ENCODE results near the gene PFDN6.
"Not testable (repeated sequence)": the region's sequence is repeated elsewhere in the genome, so short reads cannot be mapped to it uniquely, and the experiment has no call there.

PFDN6 gene

GRCh38 chr6:33273924-33274902, 15.2 kb upstream of the PFDN6 start:
- no peak for FAIRE-seq

DNA sequence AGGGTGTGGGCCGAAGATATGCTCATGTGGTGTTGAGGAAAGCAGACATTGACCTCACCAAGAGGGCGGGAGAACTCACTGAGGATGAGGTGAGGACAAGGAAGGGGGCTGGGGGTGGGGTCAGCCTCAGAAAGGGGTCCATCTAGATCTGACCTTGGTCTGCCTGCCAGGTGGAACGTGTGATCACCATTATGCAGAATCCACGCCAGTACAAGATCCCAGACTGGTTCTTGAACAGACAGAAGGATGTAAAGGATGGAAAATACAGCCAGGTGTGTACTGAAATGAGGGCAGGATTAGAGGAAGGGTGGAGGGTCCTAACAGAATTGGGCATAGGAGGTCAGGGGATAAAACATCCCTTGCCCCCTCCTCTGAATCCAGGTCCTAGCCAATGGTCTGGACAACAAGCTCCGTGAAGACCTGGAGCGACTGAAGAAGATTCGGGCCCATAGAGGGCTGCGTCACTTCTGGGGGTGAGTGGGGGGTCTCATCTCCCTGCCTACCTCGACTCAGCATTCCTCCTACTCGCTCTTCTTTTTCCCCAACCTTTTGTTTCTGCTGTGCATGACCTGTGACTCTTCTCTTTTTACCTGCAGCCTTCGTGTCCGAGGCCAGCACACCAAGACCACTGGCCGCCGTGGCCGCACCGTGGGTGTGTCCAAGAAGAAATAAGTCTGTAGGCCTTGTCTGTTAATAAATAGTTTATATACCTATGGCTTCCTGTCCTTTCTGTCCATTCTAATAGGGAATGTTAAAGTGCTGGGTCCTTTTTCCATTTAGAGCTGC, 13.4 kb upstream of the PFDN6 start:
- FAIRE-seq, result not testable (repeated sequence)

GRCh38 chr6:33276581-33276863, 12.9 kb upstream of the PFDN6 start:
- no peak for FAIRE-seq

DNA sequence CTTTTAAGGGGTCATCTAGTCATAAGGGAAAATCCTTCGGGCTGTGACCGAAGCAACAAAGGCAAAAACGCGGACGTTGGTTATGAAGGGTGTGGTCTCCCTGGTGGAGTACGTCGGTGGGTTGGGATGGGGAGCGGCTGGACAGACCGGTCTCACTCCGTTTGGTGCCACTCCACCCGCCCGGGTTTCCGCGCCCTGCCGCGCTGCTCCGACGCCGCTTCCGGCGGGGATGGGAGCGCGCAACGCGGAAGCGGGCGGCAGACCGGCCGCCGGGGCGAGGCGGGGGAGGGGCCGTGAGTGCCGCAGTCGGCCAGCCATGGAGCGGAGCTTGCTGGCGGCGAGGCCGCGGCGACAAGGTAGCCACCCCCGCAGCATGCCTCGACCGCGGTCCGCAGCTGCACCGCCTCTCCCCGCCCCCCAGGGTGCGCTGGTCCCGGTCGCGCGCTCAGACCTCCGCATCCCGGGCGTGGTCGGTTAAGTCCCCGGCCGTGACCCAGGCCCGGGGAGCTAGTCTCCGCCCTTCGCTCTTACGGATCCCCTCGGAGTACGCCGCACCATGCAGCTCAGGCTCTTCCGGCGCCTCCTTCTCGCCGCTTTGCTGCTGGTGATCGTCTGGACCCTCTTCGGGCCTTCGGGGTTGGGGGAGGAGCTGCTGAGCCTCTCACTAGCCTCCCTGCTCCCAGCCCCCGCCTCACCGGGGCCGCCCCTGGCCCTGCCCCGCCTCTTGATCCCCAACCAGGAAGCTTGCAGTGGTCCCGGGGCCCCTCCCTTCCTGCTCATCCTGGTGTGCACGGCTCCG, 12.3 kb upstream of the PFDN6 start, which contains the start of gene B3GALT4:
B3GALT4 (plus strand) TSS at position 260 of the 799 bp plus-strand sequence; CDS start at position 557, 297 bp downstream.
- no peak for FAIRE-seq

GRCh38 chr6:33277663-33278391, 11.6 kb upstream of the PFDN6 start:
- FAIRE-seq, result no peak

GRCh38 chr6:33278392-33278741, 11.0 kb upstream of the PFDN6 start:
- FAIRE-seq, result no peak

- no peak for FAIRE-seq
Observed at GRCh38 chr6:33278810-33279209, 10.6 kb upstream of the PFDN6 start.

- FAIRE-seq, result no peak
Observed at GRCh38 chr6:33279257-33279695, 10.1 kb upstream of the PFDN6 start.

DNA sequence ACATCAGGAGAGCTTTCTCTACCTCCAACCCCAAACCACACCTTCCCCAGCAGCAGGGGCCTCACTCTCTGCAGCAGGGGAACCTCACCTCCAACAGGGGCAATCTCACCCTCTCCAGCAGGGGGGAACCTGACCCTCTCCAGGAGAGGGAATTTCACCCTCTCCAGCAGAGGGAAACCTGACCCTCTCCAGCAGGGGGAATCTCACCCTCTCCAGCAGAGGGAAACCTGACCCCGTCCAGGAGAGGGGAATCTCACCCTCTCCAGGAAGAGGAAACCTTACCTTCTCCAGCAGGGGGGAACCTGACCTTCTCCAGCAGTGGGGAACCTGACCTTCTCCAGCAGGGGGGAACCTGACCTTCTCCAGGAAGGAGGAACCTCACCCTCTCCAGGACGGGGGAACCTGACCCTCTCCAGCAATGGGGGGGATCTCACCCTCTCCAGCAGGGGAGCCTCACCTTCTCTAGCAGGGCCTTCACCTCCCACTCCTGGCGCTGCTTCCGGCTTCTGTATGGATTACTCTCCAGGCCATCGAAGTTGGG, 9.4 kb upstream of the PFDN6 start:
- no peak for FAIRE-seq

DNA sequence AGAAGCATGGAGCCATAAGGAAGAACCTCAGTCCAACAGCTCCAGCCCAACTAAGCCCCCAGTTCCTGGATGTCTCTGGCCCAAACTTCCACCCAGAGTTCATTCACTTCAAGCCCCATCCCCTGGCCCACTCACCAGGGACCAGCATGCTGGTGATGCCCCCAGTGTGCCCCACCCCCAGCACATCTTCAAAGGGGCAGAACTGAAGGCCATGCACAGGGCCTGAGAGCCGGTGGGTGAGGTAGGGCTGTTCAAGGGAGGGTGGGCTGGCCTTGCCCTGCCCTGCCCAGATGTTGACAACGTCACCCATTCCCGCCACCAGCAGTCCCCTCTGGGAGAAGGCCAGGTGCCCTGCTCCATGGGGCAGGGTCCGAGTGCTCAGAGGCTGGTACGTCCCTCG, 8.9 kb upstream of the PFDN6 start:
- no peak for FAIRE-seq

DNA sequence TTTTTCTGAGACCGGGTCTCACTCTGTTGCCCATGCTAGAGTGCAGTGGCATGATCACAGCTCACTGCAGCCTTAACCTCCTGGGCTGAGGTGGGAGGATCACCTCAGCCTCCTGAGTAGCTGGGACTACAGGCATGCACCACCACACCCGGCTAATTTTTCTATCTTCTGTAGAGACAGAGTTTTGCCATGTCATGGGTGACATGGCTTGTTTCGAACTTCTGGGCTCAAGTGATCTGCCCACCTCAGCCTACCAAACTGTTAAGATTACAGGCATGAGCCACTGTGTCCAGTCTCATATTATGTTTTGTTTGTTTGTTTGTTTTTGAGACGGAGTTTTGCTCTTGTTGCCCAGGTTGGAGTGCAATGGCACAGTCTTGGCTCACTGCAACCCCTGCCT, 4.2 kb upstream of the PFDN6 start:
- FAIRE-seq, result not testable (repeated sequence)

- FAIRE-seq, result no peak
Observed at GRCh38 chr6:33286946-33287914, 2.2 kb upstream of the PFDN6 start.

DNA sequence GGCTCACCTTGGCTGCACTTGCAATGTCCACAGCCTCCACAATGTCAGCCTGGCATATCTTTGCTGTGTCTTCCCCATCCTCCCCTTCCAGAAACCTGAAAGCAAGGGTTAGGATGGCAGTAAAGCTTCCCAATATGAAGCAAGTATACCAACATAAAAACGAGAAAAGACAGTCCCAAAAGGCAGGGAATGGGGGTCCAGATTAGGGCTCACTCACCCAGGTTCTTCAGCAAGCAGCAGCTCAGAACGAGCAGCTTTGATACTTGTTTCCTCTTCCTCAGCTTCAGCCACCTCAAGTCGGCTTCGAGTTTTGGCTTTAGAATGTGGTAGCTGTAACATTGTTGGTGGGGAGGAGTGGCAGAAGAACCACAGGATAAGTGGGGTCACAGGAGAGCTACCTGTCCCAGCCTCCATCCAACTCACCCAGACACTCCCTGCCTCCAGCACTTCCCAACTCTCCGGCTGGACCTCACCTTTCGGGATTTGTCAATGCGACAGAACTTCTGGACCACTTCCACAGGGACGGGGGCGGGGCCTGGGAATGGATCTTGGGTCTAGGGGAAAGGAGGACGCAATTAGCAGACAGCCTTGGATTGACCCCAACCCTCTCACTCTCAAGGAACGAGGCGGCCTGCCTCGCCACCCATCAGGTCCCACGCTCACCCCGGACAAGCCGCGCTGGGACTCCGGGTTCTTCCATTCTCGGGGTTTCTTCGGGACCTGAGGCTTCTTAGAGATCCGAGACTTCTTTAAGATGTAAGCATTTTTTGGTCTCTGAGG, 1.1 kb upstream of the PFDN6 start:
- FAIRE-seq, result no peak

DNA sequence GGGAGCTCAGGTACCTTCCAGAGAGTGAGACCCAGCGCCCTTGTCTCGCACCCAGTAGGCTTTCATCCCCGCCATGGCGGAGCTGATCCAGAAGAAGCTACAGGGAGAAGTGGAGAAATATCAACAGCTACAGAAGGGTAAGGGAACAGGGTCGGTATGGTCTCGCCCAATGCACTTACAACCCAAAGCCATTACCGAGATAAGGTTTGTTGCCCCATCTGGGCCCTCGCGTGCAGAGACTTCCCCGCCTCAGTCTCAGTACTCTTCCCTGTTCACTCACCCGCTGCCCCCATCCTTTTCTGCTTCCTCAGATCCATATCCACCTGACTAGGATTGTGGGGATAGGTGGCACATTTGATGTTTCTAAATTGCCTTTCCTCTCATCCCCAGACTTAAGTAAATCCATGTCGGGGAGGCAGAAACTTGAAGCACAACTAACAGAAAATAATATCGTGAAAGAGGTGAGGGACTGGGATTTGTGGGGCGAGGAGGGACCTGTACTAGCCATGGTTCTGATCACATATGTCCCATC, 449 bp downstream of the PFDN6 start:
- FAIRE-seq, result no peak

DNA sequence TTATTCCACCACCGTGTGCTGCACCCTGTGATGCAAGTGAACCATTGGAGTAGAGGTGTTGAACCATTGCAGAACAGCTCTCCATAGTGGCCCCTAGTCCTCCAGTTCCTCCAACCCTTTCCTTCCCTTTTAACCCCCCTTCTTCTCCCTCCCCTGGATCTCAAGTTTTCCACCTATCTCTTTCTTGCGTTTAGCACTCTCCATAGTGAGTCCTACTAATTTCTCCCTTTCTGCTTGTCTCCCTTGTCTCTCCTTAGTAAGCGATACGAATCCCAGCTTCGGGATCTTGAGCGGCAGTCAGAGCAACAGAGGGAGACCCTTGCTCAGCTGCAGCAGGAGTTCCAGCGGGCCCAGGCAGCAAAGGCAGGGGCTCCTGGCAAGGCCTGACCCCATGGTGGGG, 1.1 kb downstream of the PFDN6 start:
- FAIRE-seq, result no peak

DNA sequence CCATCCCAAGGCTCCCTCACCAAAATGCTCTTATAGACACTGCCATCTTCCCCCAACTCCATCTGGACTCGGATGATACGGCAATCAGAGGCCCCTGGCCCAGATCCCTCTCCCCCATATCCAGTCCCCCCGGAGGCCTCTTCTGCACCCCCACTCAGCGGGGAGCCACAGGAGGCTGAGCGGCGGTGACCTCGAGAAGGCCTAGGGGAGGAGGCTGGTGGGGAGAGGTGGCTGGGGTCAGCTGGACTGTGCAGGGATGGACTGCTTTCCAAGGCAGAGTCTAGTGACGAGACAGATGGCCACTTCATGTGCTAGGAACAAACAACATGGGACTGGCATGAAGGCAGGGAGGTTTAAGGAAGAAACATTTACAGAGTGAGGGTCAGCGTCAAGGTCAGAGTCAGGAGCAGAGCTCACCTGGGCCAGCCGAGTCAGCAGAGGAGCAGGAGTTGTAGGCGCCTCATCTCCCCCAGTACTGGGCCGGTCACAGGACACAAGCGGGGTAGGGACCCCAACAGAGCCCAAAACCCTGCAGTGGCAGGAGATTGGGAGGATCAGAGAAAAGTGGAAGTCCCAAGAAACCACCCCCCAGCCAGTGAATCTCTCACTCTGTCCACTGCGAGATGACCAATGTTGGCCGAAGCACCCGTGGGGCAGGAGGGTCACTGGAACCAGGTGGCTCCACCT, 3.7 kb downstream of the PFDN6 start:
- FAIRE-seq, result no peak

DNA sequence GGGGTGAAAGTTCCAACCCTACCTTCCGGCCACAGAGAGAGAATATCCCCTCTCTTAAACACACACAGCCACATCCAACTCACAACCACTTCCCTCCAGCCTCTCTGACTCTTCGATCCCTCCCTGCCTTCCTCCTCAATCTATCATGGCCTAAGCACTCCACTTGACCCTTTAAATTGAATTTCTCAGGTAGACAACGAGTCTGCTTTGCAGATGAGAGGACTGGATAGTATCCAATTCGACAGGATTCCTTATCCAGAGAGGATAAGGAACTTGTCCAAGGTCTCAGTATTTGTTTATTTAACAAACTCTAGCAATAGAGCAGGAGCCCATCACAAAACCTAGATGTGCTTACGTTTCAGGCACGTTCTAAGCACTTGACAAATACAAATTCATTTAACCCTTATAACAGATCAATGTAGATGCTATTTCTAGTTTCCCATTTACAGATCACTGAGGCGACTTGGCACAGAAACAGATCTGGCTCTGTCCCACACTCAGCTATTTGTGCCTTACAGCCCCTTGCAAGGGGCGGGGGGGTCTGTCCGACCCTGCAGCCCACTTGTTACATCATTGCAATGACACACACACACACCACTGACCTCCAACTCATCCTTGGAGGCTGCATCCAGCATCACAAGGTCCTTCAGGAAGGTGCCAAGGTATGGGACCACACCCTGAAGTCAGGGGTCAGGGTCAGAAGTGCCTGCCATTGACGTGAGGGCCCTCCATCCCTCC, 4.9 kb downstream of the PFDN6 start:
- no peak for FAIRE-seq

DNA sequence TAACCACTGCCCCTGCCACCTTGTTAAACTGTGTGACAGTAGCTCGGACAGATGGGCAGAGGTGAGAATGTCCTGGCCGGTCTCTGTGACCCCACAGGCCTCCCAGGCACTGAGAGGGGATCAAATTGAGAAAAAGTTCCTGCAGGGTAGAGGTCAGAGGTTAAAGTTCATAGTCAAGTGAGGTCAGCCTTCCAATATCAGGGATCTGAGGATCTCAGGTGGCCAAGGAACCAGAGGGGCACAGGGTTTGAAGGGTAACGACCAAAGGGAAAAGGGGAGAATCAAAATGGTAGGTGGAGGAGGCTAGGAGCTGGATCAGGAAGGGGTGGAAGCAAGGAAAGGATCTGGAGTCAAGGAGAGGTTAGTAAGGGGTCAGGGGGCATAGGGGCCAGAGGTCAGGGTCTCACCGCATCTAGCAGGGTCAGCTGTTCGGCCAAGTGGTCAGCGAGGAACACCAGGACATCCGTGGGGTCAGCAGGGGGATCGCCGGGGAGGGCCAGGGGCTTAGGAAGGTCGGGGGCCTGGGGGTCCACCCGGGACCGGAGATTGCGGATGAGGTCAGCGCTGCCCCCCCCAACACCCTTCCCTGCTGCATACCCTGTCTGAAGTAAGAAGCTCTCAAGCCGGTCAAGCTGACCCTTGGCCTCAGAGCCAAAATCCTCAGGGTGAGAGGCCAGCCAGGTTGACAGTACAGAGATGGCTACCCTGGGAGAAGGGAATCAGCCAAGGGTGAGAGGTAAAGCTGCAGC, 6.4 kb downstream of the PFDN6 start:
- no peak for FAIRE-seq
